ENCODE results near the gene NCAPG2.

Gene NCAPG2

DNA sequence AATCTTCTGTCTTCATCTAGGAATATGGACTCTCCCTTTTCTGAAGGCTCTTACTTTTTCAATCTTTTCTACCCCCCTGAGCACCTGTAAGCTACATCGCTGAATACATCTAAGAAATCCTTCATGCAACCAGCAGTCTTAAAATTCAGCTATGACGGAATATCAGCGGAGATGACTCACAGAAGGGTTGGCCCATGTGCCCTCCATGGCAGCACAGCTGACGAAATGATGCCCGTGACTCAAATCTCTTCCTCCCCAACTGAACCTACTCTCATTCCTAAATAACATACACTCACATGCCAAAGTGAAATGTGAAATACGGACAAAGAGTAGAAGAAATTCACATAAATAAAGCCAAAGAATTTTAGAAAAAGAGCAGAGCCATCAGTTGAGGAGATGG lies 30.3 kb upstream of the NCAPG2 start:
- no peak for DNase-seq (ENCODE audit: low read depth, low spot score)
- Histone ChIP-seq H3K27ac (ENCODE audit: low read length) (no peak overlapping the region), H3K4me3 (ENCODE audit: low read length) (no peak overlapping the region), H3K36me3 (ENCODE audit: control insufficient read depth, insufficient read depth, low read length) (peaks cover 8% of the 10 kb centered on the region), H3K9me3 (ENCODE audit: control insufficient read depth, insufficient read depth, low read length) (no peaks in the 10 kb centered on the region), H3K27me3 (ENCODE audit: control insufficient read depth, insufficient read depth, low read length) (no peaks in the 10 kb centered on the region), H3K4me1 (ENCODE audit: control insufficient read depth, insufficient read depth, low read length) (peaks cover 4% of the 10 kb centered on the region; the same call in 1 of the 2 replicates)
- no CpG with 5 or more reads among the region's 6 CpGs for WGBS (ENCODE audit: insufficient coverage, insufficient read length)

DNA sequence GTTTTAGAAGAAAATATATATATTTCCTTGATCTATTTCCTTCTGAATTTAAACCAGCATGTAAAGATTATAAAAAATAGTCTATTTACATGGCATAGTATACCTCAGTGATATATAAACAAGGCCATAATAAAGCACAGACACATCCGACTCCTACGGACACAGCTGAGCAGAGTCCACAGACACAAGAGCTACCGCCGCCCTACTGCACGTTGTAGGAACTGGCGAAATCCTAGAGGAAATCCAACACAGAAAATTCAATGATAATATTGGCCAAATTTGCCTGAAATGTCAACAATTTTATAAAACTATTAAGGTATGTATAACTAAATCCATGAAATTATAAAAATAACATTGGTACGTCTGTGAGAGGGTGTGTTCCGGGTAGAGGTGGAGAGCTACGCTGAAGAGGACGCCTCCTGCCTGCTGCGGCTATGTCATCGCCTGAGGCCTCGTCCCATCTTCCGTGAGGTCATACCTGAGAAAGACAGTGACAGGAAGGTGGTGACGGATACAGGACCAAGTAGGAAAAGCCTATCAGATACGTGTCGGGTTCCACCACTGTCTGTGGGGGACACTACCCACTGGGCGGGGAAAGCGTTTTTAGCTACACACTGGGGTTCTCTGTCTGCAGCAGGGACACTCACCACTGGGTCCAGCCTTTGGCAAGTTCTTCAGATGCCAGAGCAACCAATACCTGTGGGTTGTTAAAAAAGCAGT lies 29.3 kb upstream of the NCAPG2 start:
- no CpG with 5 or more reads among the region's 19 CpGs for WGBS (ENCODE audit: insufficient coverage, insufficient read length)
- Histone ChIP-seq H3K27me3 (ENCODE audit: control insufficient read depth, insufficient read depth, low read length) (no peaks in the 10 kb centered on the region), H3K4me1 (ENCODE audit: control insufficient read depth, insufficient read depth, low read length) (peaks cover 5% of the 10 kb centered on the region), H3K36me3 (ENCODE audit: control insufficient read depth, insufficient read depth, low read length) (peaks cover 8% of the 10 kb centered on the region), H3K27ac (ENCODE audit: low read length) (no peak overlapping the region), H3K4me3 (ENCODE audit: low read length) (no peak overlapping the region), H3K9me3 (ENCODE audit: control insufficient read depth, insufficient read depth, low read length) (no peaks in the 10 kb centered on the region)
- no peak for DNase-seq (ENCODE audit: low read depth, low spot score)

DNA sequence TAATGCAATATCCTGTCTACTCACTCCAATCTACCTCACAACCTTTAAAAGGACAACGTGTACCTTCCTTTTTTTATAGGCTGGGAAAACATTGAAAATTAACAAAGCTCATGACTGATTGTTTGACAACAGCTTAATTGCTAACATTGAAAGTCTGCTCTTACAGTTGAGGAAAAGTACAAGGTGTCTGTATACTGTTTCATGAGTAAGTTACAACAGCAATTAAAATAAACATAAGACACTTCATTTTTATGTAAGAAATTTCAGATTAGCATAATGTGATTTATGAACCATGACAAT lies 28.6 kb upstream of the NCAPG2 start:
- Histone ChIP-seq H3K4me1 (ENCODE audit: control insufficient read depth, insufficient read depth, low read length) (peaks cover 7% of the 10 kb centered on the region), H3K9me3 (ENCODE audit: control insufficient read depth, insufficient read depth, low read length) (no peaks in the 10 kb centered on the region), H3K27ac (ENCODE audit: low read length) (no peak overlapping the region), H3K27me3 (ENCODE audit: control insufficient read depth, insufficient read depth, low read length) (no peaks in the 10 kb centered on the region), H3K36me3 (ENCODE audit: control insufficient read depth, insufficient read depth, low read length) (peaks cover 5% of the 10 kb centered on the region; the same call in 1 of the 2 replicates), H3K4me3 (ENCODE audit: low read length) (no peak overlapping the region)
- no peak for DNase-seq (ENCODE audit: low read depth, low spot score)
- no CpG with 5 or more reads among the region's 1 CpG for WGBS (ENCODE audit: insufficient coverage, insufficient read length)

DNA sequence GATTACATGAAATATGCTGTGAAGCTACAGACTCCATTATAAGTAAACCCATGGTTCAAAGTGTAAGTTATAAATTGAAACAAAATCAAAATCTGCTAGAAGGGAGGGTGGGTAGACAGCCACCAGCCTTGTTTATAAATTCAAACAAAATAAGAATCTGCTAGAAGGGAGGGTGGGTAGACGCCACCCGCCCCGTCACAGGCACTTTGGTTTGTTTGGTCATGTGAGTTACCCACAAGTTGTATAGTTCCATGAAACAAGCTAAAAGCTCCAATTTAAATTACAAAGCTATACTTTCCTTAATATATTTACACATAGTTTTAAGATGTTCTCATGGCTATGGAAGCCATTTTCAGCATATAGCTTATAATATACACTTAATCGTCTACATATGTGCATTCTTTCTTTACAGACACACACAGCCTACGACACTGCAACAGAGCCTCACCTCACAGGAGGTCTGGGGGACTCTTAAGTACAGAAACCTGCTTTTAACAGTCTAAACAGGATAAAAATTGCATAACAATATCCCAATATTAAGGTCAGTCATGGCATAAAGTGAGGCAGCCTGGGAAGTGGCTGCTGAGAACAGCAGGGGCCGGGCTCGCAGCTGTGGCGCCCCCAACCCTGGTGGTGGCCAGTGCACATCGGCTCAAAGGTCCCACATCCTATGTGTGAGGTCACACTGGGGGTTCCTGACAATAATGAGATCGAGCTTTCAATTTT lies 28.1 kb upstream of the NCAPG2 start:
- H3K9me3 ChIP-seq (ENCODE audit: control insufficient read depth, insufficient read depth, low read length) = no peaks in the 10 kb centered on the region
- WGBS (ENCODE audit: insufficient coverage, insufficient read length) = no CpG with 5 or more reads among the region's 10 CpGs
- DNase-seq (ENCODE audit: low read depth, low spot score) = no peak
- H3K4me3 ChIP-seq (ENCODE audit: low read length) = no peak overlapping the region
- H3K27me3 ChIP-seq (ENCODE audit: control insufficient read depth, insufficient read depth, low read length) = no peaks in the 10 kb centered on the region
- peaks cover 5% of the 10 kb centered on the region; the same call in 1 of the 2 replicates for H3K36me3 ChIP-seq (ENCODE audit: control insufficient read depth, insufficient read depth, low read length)
- H3K27ac ChIP-seq (ENCODE audit: low read length) = no peak overlapping the region
- H3K4me1 ChIP-seq (ENCODE audit: control insufficient read depth, insufficient read depth, low read length) = peaks cover 7% of the 10 kb centered on the region

DNA sequence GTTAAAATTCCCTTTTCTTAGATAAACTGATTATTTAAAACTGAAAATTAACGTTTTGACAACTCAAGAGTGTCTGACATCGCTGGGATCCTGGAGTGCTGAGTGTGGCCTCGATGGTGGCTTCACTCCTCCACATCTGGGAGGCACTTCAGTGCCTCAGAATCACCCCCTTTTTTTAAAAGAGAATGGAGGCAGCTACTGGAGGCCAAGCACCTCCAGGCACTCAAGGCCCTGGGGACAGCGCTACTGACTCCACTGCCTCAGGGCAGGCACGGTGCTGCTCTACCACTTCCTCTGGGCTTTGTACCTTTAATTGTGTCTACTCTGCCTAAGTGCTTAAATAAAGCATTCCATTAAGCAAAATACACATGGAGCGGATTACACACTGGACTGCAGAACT lies 27.2 kb upstream of the NCAPG2 start:
- Histone ChIP-seq H3K9me3 (ENCODE audit: control insufficient read depth, insufficient read depth, low read length) (no peaks in the 10 kb centered on the region), H3K4me3 (ENCODE audit: low read length) (no peak overlapping the region), H3K4me1 (ENCODE audit: control insufficient read depth, insufficient read depth, low read length) (peaks cover 7% of the 10 kb centered on the region), H3K27me3 (ENCODE audit: control insufficient read depth, insufficient read depth, low read length) (no peaks in the 10 kb centered on the region), H3K36me3 (ENCODE audit: control insufficient read depth, insufficient read depth, low read length) (no peaks in the 10 kb centered on the region), H3K27ac (ENCODE audit: low read length) (no peak overlapping the region)
- DNase-seq (ENCODE audit: low read depth, low spot score) = no peak
- no CpG with 5 or more reads among the region's 6 CpGs for WGBS (ENCODE audit: insufficient coverage, insufficient read length)

DNA sequence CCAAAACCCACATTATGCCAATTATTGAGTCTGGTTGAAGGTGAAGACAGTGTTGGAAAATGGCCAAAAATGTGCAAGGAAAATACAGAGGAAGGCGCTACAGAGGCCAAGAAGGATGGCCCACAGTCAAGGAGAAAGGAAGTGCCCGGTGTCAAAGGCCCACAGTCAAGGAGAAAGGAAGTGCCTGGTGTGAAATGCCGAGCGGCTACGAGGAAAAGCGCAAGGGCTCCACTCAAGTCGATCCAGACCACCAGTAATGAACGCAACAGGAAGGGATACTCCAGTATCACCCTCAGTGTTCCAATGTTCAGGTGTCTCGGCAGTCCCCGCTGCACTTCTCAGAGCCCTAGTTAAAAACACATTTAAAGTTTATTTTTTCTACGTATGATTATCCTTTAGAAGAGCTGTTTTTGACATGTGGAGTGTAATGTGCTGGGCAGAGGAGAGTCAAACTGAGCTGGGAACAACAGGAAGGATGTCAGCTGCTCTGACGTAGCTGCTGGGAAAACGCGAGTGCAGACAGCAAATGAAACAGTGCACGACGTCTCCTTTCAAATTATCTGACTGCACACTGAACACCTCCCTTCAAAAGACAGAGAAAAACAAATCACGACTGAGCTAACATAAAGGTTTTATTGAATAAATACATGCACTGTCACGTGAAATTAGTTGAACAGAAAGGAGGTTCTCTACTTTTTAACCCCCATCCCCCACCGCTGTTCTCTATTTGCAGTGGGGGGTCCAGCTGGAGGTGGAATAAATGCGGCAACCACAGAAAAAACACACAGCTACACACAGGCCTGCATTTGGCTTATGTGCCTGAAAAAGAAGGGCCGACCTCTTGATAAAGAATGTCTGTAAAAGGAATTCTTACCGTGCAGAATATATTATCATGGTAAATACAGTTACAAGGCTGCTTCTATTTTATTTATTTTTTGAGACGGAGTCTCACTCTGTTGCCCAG lies 26.1 kb upstream of the NCAPG2 start:
- Histone ChIP-seq H3K9me3 (ENCODE audit: control insufficient read depth, insufficient read depth, low read length) (no peaks in the 10 kb centered on the region), H3K4me3 (ENCODE audit: low read length) (no peak overlapping the region), H3K27me3 (ENCODE audit: control insufficient read depth, insufficient read depth, low read length) (no peaks in the 10 kb centered on the region), H3K4me1 (ENCODE audit: control insufficient read depth, insufficient read depth, low read length) (peaks cover 7% of the 10 kb centered on the region), H3K27ac (ENCODE audit: low read length) (no peak overlapping the region), H3K36me3 (ENCODE audit: control insufficient read depth, insufficient read depth, low read length) (no peaks in the 10 kb centered on the region)
- DNase-seq (ENCODE audit: low read depth, low spot score) = no peak
- WGBS (ENCODE audit: insufficient coverage, insufficient read length) = no CpG with 5 or more reads among the region's 23 CpGs

DNA sequence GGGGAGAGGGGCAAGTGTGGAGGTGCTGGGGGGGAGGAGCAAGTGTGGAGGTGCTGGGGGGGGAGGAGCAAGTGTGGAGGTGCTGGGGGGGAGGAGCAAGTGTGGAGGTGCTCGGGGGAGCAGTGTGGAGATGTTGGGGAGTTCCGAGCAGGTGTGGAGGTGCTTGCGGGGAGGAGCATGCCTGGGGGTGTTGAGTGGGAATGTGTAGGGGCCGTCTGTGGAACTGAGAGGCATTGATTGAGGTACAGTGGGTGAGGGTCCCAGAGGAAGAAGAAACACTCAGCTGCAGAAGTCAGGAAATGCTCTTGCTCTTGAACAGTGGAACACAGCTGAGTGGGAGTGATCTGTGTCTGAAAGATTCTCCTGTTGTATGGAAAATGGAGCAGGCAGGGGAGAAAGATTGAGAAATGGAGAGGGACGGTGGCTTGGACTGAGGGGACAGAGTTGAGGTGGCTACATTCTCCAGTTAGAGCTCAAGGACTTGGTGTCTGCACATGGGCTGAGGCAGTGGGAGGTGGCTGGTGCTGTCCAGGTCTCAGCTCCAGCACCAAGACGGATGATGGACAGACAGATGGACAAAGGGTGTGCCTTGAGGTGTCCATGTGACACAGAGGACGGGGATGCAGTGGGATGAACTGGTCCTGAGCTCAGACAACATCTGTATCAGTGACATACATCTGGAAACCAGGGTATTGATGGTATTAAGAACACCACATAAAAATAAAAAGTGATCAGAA lies 25.2 kb upstream of the NCAPG2 start:
- Histone ChIP-seq H3K27me3 (ENCODE audit: control insufficient read depth, insufficient read depth, low read length) (no peaks in the 10 kb centered on the region), H3K4me3 (ENCODE audit: low read length) (no peak overlapping the region), H3K4me1 (ENCODE audit: control insufficient read depth, insufficient read depth, low read length) (peaks cover 7% of the 10 kb centered on the region), H3K36me3 (ENCODE audit: control insufficient read depth, insufficient read depth, low read length) (no peaks in the 10 kb centered on the region), H3K27ac (ENCODE audit: low read length) (no peak overlapping the region), H3K9me3 (ENCODE audit: control insufficient read depth, insufficient read depth, low read length) (no peaks in the 10 kb centered on the region)
- no CpG with 5 or more reads among the region's 7 CpGs for WGBS (ENCODE audit: insufficient coverage, insufficient read length)
- no peak for DNase-seq (ENCODE audit: low read depth, low spot score)

DNA sequence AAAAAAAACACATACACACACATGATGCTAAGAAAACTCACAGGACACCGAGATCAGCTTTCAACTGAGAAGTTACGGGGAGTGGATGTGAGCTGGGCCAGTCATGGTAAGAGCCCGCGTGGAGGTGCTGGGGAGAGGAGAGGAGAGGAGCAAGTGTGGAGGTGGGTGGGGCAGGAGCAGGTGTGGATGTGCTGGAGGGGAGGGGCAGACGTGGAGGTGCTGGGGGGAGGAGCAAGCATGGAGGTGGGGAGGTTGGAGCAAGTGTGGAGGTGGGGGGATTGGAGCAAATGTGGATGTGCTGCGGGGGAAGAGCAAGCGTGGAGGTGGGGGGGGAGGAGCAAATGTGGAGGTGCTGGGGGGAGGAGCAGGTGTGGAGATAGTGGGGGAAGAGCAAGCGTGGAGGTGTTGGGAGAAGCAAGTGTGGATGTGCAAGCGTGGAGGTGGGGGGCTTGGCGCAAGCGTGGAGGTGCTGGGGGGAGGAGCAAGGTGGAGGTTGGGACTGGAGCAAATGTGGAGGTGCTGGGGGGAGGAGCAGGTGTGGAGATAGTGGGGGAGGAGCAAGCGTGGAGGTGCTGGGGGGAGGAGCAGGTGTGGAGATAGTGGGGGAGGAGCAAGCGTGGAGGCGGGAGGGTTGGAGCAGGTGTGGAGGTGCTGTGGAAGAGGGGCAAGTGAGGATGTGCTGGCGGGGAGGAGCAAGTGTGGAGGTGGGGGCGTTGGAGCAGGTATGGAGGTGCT lies 24.5 kb upstream of the NCAPG2 start:
- H3K4me3 ChIP-seq (ENCODE audit: low read length) = no peak overlapping the region
- DNase-seq (ENCODE audit: low read depth, low spot score) = no peak
- WGBS (ENCODE audit: insufficient coverage, insufficient read length) = no CpG with 5 or more reads among the region's 16 CpGs
- H3K36me3 ChIP-seq (ENCODE audit: control insufficient read depth, insufficient read depth, low read length) = no peaks in the 10 kb centered on the region
- H3K27ac ChIP-seq (ENCODE audit: low read length) = no peak overlapping the region
- H3K27me3 ChIP-seq (ENCODE audit: control insufficient read depth, insufficient read depth, low read length) = no peaks in the 10 kb centered on the region
- H3K4me1 ChIP-seq (ENCODE audit: control insufficient read depth, insufficient read depth, low read length) = peaks cover 7% of the 10 kb centered on the region
- H3K9me3 ChIP-seq (ENCODE audit: control insufficient read depth, insufficient read depth, low read length) = no peaks in the 10 kb centered on the region

- no CpG with 5 or more reads among the region's 5 CpGs for WGBS (ENCODE audit: insufficient coverage, insufficient read length)
- Histone ChIP-seq H3K9me3 (ENCODE audit: control insufficient read depth, insufficient read depth, low read length) (no peaks in the 10 kb centered on the region), H3K27ac (ENCODE audit: low read length) (no peak overlapping the region), H3K4me1 (ENCODE audit: control insufficient read depth, insufficient read depth, low read length) (peaks cover 4% of the 10 kb centered on the region; the same call in 1 of the 2 replicates), H3K4me3 (ENCODE audit: low read length) (no peak overlapping the region), H3K36me3 (ENCODE audit: control insufficient read depth, insufficient read depth, low read length) (no peaks in the 10 kb centered on the region), H3K27me3 (ENCODE audit: control insufficient read depth, insufficient read depth, low read length) (no peaks in the 10 kb centered on the region)
- DNase-seq (ENCODE audit: low read depth, low spot score) = no peak
Measured at GRCh38 chr7:158727690-158728089, 23.1 kb upstream of the NCAPG2 start.

All from iPS DF 6.9 (cell line).